Measurements from ENCODE around the gene TBC1D5.

- no peak for TF ChIP-seq POLR2A (IDR thresholded peaks at IDR 0.05; ENCODE audit: low read depth, low read length)
- no peak for TF ChIP-seq POLR2AphosphoS5 (IDR thresholded peaks at IDR 0.05; ENCODE audit: low read depth, low read length)
- no peak for TF ChIP-seq TAF1 (IDR thresholded peaks at IDR 0.05; ENCODE audit: low read depth, low read length)
- no peak for TF ChIP-seq POU2F2 (IDR thresholded peaks at IDR 0.05; ENCODE audit: low read depth, low read length)
Measured at GRCh38 chr3:17257269-17257668, 485.2 kb downstream of the TBC1D5 start.
